ENCODE results near the gene PGAM5.
A peak's percentile ranks its signal among the peaks of the same experiment; 100 is the strongest.

Gene PGAM5

GRCh38 chr12:132720606-132721345, 10.1 kb downstream of the PGAM5 start:
- DNase-seq (ENCODE audit: low spot score): no peak

- DNase-seq (ENCODE audit: low spot score): no peak
Observed at GRCh38 chr12:132723015-132723763, 12.5 kb downstream of the PGAM5 start.

- DNase-seq (ENCODE audit: low spot score): no peak
Observed at GRCh38 chr12:132723764-132724140, 13.1 kb downstream of the PGAM5 start.

DNA sequence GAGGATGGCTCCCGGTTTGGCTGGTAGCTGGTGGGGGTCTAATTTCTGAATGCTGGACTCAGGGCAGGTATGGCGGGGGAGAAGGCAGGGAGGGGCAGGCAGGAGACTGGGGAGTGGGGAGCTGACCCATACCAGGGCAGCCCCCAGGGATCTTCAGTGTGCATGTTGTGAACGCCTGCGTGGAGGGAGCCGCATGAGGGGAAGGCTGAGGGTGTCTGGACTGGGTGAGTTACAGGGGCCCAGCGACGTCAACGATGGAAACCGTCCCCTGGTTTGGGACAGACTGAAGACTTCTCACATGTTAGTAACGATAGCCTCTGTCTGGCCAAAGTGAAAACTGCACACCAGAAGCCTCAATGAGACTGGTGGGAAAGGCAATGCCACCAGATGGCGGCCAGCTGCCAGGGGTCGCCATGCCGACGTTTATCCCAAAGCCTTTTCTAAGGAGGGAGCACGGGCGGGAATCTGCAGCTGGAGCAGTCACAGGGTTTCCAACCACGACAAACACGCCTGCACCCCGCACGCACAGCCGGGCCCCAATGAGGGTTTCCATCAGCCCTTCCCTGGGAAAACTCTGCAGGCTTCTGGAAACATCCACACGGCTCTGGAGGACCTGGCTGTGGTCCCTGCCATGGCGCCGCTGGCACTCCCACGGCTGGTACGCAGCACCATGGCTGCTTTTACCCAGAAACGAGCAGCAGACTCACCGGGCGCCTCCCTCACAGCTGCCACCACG, 14.0 kb downstream of the PGAM5 start:
- DNase-seq (ENCODE audit: low spot score): no peak

DNA sequence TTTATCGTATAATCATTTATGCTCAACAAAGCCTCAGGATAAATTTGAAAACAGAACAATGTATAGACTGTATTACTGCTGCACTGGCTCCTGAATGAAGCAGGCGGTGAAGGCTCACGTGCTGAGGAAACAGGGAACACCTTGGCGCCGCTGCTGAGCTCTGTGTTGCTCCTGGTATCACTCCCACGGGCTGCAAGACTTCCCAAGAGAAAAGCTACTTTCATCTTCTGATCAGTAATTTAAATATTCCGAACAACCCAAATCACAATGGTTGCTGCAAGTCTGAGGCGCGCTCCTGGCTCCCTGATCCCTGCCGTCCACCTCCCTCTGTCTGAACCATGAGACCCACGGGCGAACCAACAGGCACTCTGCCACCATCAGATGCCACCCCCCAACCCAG, 15.7 kb downstream of the PGAM5 start:
- no peak for DNase-seq (ENCODE audit: low spot score)

- DNase-seq (ENCODE audit: low spot score): no peak
Observed at GRCh38 chr12:132727091-132727794, 16.6 kb downstream of the PGAM5 start.

DNA sequence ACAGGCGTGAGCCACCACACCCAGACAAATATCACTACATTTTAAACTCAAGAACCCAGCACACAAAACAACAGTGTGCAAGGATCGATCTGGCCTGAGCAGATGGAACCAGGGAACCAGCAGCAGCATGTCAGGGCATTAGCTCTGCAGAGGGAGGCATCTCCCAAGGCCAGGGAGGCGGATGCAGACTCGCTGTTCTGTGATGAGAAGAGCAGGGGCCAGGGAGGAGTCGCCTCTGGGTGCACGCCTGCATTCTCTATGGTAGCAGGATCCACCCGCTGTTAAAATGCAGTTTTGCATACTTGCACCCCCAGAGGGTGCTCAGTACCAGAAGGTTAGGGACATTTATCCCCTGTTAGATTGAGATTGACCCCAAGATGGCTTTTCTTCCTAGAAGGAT, 17.9 kb downstream of the PGAM5 start:
- DNase-seq (ENCODE audit: low spot score): no peak

DNA sequence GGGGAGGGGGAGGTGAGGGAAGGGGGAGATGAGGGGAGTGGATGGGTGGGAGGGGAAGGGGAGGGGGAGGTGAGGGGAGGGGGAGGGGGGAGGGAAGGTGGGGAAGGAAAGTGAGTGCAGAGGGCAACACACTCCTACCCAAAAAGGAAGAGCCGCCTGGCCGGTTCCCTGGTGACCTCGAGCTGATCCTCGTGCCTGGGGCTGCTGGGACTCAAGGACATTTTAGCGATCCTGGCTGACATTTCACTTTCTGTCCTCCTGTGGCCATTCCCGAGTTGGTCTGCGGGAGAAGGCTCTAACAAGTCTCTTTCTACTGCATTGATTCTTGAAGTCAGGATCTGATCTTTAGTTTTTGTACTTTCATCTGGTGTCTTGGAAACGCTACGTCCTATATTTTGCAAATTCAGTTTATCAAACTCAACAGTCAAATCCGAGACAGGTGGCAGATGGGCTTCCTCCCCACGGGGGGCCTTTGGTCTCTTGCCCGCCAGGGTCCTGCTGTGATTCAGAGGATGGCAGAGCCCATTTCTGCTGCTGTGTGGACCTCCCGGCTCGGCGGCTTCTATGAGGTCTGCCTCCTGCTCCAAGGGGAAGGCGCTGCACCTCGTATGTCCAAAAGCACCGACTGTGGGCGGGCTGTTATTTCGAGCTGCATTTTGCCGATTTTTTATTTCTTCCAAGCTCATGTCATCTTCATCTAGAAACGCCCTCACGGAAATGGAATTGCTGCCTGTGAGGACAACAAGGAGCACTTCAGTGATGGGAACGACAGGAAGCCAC, 19.1 kb downstream of the PGAM5 start:
- peak; percentile 51 for DNase-seq (ENCODE audit: low spot score)

DNA sequence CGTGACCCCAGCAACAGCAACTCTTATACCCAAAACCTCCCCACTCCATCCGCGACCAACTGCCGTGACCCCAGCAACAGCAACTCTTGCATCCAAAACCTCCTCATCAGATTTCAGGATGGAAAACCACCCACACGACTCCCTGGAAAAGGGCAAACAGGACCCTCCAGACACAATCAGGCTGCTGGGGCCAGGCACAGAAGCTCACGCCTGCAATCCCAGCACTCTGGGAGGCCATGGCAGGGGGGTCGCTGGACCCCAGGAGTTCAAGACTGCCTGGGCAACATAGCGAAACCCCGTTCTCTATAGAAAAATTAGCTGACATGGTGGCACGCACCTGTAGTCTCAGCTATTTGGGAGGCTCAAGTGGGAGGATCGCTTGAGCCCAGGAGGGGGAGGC, 19.7 kb downstream of the PGAM5 start:
- no peak for DNase-seq (ENCODE audit: low spot score)

GRCh38 chr12:132731574-132731973, 20.9 kb downstream of the PGAM5 start:
- DNase-seq (ENCODE audit: low spot score): no peak

DNA sequence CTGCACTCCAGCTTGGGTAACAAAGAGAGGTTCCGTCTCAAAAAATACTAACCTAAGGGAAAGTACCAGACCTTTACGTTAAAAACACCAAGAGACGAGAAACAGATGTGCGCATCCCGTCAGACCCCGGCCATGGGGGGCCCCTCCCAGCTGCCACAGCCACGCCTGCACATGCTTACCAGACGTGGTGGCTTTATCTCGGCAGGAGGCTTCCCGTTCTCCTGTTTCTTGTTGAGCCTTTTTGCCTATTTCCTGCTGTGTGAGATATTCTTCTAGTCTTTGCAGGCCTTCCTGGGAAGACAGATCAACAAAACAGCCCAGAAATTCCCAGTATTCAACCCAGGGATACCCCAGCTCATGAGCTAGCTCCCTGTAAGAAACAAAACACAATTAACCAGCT, 23.6 kb downstream of the PGAM5 start:
- DNase-seq (ENCODE audit: low spot score): no peak

GRCh38 chr12:132735496-132735895, 24.9 kb downstream of the PGAM5 start:
- no peak for DNase-seq (ENCODE audit: low spot score)

GRCh38 chr12:132736378-132736777, 25.7 kb downstream of the PGAM5 start:
- no peak for DNase-seq (ENCODE audit: low spot score)

DNA sequence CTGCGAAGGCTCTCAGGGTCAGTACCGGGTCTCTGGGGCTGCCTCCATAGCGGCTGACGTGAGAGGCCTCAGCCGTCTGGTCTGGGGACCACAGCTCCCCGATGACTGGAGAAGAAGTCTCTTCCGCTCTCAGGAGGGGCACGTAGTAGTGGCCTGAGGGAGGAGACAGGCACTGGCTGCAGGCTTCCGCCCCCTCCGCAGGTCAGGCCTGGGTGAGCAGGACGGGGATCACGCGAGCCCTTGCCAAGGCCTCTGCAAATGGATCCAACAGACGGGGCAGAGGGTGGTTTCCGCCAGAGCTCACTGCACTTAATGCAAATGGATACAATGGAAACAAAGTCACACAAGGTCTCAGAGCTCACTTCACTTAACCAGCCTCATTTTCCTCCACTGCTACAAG, 26.3 kb downstream of the PGAM5 start:
- no peak for DNase-seq (ENCODE audit: low spot score)

DNA sequence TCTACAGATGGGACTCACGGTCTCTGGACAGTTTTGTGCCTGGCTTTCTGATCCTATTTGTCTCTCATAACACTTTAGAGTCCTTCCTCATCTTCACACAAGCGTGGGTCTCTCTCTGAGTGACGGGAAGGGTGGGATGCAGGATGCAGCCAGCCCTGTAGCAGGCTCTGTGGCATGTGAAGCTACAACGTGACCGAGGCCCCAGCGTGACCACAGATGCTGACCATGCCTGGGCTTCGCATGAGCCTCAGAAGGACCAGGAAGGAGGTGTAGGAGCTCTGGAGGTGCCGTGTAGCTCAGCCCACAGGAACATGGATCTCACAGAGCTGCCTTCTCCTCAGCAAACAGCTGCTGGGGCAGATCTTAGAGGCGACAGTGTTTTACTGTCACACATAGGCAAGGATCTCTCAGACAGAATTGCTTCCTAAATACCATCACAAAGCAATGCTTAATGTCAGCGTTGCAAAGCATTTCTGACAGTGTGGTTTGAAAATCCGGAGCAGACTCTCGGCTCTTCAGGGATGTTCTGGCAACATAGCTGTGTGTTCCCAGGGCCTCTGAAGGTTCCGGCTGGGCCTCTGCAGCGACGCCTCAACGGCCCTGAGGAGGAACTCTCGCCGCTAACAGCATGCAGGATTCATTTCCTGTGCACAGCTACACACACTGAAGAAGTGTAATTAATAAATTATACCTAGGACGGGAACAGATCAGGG, 29.1 kb downstream of the PGAM5 start:
- DNase-seq (ENCODE audit: low spot score): no peak

DNA sequence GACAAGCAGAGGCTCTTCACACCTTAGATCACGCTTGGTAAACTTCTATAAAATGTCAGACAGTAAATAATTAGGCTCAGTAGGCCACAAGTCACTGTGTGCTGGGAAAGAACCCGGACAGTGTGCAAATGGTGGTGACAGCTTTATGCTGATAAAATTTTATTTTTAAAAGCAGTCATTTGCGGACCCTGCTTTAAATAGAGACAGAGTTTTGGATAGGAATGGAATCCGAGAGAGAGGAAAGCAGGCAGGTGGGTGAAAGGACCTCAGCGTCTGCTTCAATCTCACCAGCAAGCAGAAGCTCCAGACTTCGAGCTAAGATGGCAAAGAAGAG, 29.6 kb downstream of the PGAM5 start:
- DNase-seq (ENCODE audit: low spot score): no peak

GRCh38 chr12:132740652-132741051, 30.0 kb downstream of the PGAM5 start:
- no peak for DNase-seq (ENCODE audit: low spot score)

DNA sequence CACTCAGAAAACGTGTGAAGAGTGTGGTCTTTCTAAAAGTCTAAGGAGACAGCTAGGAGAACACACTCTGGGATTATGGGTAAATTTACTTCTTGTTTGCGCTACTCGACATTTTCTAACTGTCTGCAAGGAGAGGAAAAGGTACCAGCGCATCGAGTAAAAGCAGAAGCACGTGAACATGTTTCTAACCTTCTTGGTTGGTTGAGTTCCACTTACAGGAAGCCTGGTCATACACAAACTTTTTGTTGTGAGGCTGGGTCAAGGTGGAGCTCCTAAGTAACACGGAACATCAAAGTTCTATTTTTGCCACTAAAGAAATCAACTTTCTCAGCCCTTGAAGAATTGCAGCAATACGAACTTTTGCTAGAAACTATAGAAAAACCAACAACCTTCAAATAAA, 31.0 kb downstream of the PGAM5 start:
- no peak for DNase-seq (ENCODE audit: low spot score)

DNA sequence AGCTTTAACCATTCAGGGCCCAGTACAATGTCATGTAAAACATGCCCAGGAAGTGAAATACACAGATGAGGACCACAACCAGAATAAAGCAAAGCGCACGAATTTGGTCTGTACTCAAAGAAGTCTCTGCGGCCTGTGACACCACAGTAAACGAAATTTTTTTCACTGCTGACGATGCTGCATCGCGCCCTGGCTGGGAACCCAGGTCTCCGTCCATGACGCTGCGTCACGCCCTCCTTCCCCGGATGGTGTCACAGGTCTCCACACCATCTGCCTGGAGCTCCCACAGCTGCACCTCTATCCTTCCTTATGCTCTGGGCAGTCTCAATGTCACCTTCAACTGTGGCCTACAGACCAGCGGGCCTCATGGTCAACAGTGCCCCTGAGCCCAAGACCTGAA, 33.2 kb downstream of the PGAM5 start:
- DNase-seq (ENCODE audit: low spot score): no peak

- DNase-seq (ENCODE audit: low spot score): no peak
Observed at GRCh38 chr12:132746613-132747012, 36.0 kb downstream of the PGAM5 start.

DNA sequence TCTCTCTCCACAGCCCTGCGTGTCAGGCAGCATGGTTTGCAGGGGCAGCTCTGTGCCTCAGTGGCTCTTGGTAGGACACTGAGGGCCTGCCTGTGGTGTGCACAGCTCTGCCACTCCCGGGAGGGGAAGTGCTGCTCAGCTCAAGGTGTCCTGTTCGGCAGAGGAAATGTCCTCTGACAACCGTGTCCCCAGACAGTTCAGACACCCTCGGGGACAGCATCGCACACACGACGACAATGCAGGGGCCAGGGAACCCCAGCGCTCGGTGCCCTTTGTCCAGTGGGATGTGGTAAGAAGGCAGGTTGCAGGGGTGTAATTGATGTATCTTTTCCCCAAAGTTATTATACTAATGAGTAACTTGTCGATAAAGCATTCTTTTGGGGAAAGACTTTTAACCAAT, 36.8 kb downstream of the PGAM5 start:
- DNase-seq (ENCODE audit: low spot score): no peak

Measured in cerebellar cortex (tissue), 1 donor.